Activated CD8-positive, alpha-beta memory T cell treated with anti-CD3 and anti-CD28 coated beads, Interleukin-2, amount 50 U/mL, for 1 hour (primary cell): ENCODE measurements around the gene NEU2.
"Not testable (repeated sequence)": the region's sequence is repeated elsewhere in the genome, so short reads cannot be mapped to it uniquely, and the experiment has no call there.

ENCODE experiments used
- DNase-seq: peaks from one replicate; pipeline ENCODE4 v3.0.0-alpha.2; 2020; ENCODE audit errors: extremely low read depth

NEU2 gene

DNA sequence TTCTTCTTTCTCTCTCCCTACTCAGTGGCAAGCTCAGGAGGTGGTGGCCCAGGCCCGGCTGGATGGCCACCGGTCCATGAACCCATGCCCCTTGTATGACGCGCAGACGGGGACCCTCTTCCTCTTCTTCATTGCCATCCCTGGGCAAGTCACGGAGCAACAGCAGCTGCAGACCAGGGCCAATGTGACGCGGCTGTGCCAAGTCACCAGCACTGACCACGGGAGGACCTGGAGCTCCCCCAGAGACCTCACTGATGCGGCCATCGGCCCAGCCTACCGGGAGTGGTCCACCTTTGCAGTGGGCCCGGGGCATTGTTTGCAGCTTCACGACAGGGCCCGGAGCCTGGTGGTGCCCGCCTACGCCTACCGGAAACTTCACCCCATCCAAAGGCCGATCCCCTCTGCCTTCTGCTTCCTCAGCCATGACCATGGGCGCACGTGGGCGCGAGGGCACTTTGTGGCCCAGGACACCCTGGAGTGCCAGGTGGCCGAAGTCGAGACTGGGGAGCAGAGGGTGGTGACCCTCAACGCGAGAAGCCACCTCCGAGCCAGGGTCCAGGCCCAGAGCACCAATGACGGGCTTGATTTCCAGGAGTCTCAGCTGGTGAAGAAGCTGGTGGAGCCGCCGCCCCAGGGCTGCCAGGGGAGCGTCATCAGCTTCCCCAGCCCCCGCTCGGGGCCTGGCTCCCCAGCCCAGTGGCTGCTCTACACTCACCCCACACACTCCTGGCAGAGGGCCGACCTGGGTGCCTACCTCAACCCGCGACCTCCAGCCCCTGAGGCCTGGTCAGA is 1.8 kb downstream of the NEU2 start:
- DNase-seq: no peak

DNA sequence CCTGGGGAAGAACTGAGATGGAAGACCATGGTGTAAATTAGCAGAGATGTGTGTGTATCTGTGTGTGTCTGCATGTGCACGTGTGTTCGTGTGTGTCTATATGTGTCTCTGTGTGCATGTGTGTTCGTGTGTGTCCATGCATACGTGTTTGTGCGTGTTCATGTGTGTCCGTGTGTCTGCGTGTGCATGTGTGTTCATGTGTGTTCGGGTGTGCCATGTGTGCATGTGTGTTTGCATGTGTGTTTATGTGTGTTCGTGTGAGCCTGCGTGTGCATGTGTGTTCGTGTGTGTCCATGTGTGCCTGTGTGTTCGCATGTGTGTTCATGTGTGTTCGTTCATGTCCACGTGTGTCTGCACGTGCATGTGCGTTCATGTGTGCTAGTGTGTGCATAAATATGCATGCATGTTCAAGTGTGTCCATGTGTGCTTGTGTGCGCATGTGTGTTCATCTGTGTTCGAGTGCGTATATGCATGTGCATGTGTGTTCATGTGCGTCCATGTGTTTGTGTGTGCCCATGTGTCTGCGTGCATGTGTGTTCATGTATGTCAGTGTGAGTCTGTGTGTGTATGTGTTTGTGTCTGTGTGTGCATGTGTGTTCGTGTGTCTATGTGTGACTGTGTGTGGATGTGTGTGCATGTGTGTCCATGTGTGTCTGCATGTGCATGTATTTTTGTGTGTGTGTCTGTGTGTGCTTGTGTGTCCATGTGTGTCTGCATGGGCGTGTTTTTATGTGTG is 3.1 kb downstream of the NEU2 start:
- no peak for DNase-seq

DNA sequence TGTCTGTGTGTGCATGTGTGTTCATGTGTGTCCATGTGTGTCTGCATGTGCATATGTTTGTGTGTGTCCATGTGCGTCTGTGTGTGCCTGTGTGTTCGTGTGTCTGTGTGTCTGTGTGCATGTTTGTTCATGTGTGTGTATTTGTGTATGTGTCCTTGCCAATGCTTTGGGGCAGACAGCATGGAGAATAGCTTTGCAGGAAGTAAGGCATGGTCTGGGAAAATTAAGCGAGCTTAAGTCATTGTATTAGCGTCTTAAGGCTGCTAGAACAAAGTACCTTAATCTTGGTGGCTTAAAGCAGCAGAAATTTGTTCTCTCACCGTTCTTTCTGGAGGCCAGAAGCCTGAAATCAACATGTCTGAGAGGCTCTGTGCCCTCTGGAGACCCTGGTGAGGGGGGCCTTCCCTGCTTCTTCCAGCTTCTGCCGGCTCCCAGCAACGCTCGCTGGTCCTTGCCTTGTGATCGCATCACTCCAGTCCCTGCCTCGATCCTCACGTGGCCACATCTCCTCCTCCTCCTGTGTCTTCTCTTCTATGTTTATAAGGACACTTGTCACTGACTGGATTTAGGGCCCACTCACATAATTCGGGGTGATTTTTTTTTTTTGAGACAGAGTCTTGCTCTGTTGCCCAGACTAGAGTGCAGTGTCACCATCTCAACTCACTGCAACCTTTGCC is 3.8 kb downstream of the NEU2 start:
- no peak for DNase-seq

DNA sequence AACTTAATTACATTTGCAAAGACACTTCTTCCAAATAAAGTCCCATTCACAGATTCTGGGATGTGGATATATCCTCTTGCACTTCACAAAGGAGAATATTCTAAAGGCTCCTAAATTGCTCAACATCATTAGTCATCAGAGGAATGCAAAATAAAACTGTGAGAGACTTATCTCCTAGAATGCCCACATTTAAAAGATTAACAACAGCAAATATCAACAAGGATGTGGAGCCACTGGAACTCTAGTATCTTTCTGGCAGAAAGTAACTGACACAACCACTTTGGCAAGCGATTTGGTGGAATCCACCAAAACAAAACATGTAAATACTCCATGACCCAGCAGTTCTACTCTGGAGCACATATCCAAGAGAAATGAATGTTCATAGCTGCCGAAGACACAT is 4.6 kb downstream of the NEU2 start:
- DNase-seq: no peak

DNA sequence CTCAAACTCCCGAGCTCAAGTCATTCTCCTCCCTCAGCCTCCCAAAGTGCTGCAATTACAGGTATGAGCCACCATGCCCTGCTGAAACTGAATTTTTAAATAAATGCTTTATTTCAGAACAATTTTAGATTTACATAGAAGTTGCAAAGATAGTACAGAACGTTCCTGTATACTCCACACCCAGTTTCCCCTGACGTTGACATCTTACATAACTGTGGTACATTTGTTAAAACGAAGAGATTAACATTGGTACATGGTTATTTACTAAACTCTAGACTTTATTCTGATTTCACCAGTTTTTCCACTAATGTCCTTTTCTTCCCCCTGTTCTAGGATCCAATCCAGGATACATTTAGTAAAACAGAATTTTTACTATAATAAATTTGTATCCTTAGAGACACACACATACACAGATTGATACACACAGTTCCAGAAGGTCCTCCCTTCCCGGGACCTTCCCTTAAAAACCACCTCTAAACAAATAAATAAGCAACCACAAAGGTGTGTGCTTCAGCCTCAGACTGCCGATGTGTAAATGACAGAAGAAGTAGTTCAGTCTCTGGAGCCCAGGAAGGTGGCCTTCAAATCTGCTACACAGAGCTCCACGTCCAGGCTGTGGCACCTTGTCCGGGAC is 6.9 kb downstream of the NEU2 start:
- no peak for DNase-seq

DNA sequence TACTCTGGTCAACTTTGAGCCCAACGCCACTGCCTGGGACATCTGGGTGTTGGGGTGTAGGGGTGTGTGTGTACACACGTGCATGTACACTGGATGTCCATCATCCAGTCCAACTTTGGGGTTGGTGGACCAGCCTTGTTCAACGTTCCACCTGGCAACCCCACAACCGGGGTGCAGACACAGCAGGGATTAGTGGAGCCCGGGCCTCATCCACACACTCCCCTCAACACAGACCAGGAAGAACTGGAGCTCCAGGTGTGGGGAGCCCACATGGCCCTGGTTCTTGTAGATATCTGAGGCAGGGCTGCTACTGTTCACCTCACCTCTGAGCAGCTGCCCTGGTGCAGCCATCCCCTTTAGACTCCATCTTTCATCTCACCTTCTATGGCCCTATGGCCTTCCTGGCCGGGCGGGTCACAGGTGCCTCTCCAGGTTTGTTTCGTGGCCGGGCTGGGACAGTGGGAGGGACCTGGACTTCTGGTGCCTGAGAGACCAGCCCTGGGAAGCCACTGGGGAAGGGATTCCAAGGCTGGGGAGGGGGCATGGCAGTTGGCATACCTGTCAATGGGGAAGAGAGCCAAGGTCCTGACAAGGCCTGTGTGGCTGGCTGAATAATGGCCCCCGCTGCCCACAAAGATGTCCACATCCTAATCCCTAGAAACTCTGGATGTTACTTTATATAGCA is 7.5 kb downstream of the NEU2 start:
- no peak for DNase-seq

DNA sequence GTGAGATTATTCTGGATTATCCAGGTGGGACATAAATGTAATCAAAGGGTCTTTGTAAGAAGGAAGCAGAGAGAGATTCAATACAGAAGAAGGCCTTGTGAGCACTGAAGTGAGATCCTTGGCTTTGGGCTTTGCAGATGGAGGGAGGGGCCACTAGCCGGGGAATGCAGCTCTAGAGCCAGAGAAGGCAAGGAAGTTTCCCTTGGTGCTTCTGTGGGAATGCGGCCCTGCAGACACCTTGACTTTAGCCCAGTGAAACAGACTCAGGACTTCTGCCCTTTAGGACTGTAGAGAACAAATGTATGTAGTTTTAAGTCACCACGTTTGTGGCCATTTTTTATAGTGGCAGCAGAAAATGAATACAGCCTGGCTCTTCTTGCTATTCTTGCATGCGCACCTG is 8.1 kb downstream of the NEU2 start:
- no peak for DNase-seq

DNA sequence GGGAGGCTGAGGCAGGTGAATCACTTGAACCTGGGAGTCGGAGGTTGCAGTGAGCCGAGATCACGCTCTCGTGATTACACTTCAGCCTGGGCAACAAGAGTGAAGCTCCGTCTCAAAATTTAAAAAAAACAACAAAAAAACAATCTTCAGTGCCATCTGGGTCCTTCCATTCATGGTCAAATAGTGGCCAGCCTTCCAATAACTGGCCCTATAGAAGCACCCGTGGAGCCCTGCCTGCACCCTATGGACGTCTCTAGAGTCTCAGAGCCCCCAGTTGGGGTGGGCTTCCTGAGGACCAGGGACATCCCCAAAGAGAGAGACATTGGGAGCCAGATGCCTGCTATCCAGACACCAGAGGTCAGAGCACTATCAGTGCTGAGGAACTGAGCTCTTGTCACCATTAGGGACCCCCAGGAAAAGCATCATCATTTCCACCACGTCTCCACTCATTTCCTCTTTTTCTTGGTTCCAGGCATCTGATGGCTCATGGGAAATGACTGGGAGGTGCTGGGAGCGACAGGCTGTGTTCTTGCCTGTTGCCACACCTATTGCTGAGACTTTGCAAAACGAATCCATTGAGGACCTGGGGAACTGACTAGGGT is 9.4 kb downstream of the NEU2 start:
- DNase-seq: no peak

DNA sequence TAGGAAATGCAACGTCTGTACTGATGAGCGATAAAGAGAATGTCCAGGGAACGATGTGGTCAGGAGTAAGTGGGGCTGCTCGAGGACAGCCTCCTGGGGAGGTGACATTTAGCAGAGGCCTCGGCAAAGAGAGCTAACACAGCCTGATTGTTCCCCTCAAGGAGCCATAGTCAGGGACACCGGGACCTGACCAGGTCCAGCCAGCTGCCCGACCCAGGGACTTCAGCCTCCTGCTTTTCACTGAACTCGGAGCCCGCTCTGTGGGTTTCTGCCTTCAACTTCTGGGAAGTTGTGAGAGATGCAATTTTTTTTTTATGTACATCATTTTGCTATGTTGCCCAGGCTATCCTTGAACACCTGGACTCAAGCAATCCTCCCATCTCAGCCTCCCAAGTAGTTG is 10.1 kb downstream of the NEU2 start:
- DNase-seq: no peak

DNA sequence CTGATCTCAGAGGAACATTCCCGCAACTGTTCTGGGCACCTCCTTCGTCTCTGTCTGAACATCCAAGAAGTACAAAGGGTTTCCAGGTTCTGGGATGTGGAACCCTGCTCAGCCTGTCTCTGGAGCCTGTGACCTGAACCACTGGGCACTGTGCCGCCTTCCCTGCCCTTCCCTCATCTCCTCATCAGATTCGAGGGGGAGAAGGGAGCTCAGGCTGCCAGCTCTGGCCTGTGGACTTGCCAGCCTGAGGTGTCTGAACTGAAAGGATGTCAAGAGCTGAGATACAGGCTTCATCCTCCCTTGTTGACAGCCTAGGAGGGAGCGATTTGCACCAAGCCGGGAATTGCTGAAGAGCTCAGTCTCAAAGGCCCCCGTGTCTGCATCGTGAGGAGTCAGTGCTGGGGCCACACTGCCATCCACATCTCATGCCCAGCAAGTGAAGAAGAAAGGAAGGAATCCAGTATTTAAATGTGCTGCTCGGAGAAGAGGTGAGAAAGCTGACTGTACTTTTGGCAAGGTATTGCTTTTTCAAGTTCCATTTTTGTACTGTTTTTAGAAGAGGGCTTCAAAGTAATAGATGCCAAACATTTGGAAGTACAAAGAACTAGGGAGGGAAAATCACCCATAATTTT is 12.6 kb downstream of the NEU2 start:
- no peak for DNase-seq

DNA sequence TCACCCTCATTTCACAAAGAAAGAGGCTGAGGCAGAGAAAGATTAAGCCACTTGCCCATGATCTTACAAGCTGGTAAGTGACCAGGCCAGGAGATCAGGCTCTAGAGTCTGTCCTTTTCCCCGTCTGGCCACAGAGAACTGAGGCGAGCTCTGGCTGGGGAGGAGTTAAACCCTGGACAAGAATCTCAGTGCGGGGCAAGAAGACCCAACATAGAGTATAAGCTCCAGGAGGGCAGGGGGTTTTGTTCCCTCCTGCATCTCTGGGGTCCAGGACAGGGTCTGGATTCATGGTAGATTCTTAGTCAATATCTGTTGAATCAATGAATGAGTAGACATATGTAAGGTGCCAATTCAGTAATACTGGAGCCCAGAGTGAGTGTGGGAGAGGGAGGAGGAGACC is 14.7 kb downstream of the NEU2 start:
- DNase-seq: no peak

DNA sequence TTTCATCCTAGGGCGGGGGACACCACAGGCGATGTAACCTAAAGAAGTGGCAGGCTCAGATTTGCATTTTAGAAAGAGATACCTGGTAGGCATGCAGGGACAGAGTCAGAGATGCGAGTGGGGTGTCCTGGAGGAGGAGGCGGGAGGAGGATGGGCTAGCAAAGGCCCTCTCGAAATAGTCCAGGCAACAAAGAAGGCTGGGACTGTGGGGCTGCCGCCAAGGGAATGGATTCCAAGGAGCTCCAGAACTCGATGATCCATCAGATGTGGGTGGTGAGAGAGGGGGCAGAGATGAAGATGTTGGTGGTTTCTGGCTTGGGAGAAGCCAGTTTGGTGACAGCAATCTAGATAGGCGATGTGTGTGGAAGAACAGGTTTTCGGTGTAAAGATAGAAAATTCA is 15.2 kb downstream of the NEU2 start:
- no peak for DNase-seq

DNA sequence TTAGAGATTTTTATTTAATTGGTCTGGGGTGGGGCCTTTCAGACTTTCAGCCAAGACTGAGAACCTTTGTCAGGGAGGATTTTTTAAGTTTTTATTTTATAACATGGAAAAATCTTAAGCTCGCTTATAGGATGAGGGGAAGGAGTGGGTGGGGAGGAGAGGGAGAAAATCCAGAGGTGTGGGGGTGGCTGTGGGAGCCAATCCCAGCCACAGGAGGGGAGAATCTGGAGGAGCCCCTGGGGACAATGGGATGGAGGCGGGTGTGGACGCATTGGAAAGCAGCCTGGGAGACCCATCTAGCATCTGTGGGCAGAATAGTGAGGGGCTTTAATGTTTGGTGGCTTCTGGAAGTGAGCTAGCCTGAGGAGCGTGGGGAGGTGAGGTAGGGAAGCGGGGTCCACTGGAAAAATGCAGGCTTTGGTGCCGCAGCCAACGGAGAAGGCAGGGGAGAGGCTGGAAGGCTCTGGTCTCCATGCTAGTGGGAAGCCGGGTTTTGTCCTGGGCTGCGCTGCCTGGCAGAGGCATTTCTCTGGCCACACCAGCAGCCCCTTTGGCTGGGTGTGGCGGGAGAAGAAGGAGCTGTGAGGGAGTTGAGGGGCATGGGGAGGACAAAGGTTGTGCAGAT is 16.2 kb downstream of the NEU2 start:
- no peak for DNase-seq

DNA sequence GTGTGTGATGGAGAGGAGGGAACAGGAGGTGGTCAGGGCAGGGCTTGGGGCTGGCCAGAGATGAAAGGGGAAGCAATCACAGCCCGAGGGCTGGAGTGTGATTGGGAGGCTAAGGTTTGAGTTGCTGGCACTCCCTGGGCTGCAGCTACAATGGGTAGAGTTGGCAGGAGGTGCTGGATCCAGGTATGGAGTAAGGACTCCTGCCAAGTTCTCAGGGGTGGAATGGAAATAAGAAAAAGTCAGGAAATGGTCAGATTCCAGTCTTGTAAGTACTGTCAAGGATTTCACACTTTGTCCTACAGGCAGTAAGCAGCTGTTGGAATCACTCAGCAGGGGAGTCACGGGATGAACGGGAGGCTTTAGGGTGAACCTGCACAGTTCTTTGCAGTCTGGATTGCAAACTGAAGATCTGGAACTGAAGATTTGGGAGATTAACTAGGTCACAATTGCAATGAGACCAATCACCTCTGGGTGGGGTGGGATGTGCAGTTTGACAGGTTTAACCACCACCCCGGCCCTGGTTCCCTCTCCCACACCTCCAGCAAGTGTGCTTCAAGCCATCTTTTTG is 16.8 kb downstream of the NEU2 start:
- DNase-seq: no peak

DNA sequence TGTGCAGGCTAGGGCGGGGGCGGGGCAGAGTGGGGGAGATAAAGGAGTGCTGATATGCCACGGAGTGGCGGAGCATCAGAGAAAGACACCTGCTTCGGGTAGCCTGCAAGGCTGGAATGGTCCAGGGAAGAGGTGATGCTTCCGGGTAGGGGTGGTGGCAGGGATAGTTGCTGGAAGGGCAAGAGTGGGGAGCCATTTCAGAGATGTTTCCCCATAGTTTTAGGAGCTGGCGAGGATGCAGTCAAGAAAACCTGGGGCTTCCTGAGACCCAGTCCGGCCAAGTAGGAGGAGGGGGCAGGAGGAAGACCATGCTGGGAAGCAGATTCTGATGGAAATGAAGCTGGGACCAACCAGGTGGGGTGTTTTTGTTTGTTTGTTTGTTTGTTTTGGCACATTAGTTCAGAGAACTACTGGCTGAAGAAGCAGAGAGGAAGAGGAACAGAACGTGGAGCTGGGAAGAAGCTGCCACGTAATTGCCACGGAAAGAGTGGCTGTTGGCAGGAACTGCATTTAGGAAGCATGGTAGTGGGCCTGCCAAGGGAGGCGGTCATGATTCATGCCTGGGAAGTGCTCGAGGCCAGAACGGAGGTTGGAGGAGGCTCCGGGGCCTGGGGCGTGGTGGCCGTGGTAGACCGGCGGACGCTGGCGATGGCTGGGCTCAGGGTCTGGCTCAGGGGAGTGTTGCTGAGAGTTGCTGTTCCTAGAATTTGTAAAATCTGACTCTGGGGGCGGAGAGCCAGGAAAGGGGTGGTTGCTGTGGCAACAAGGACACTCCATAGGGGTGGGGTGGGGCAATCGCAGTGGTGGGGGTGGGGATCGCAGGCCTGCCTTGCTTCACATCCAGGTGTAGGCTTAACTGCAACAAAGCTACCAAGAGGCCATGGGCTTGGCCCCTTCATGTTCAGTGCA is 19.0 kb downstream of the NEU2 start:
- no peak for DNase-seq

DNA sequence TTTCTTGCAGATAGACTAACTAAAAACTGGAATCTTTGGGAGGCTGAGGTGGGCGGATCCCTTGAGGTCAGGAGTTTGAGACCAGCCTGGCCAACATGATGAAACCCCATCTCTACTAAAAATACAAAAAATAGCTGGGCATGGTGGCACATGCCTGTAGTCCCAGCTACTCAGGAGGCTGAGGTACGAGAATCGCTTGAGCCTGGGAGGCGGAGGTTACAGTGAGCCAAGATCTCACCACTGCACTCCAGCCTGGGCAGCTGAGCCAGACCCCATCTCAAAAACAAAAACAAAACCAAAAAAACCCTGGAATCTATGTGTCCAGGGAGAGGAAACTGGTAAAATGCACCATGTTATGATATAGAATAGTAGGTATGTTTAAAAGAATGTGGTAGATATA is 20.0 kb downstream of the NEU2 start:
- DNase-seq: not testable (repeated sequence)

DNA sequence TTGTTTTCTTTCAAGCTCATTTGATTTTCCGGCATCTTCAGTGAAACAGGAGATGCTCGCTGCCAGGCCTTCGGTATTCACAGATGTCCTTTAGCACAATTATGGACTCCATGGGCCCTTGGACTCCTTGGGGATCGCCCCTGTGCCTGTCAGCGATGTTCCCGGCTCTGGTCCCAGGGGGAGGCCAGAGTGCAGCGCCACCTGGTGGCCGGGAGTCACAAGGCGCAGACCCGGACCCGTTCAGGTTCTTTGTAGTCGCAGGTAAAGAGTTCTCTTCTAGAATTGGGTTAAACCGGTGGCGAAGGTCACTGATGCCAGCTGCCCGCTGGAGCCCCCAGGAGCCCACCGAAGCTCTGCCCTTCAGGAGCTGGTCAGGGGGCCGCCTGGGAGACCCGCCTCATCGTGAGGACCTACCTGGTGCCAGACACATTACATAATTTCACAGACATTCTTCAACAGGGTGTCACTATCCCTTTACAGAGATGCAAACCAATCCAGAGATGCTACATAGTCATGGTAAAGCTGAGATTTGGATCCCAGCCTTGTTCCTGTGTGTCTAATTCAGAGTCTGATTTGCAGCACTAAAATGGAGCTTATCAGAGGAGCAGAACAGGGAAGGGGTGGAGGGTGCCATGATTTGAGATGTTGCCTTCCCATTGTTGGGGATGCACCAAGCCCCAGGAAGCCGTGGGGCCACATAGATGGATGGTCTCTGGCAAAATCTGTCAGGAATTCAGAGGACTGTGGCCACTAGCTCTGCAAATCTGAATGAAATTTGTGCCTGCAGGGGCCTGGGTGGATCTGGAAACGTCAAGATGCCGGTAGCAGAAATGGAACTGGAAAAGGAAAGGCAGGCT is 21.7 kb downstream of the NEU2 start:
- DNase-seq: no peak

DNA sequence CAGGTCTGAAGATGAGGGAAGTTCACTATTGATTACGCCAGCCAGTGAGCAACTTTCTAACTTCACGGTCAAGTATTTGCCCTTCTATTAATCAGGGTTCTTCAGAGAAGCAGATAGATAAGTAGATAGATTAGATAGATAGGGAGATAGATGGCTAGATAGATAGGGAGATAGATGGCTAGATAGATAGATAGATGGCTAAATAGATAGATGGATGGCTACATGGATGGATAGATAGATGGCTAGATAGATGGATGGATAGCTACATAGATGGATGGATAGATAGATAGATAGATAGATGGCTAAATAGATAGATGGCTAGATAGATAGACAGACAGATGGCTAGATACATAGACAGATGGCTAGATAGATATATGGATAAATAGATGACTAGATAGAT is 22.9 kb downstream of the NEU2 start:
- DNase-seq: no peak
